Hepatocyte (in vitro differentiated cells): ENCODE results near the gene ME3.

Experiments
- EZH2 ChIP-seq: fragments of 200-600 bp; sonication (generic); IDR thresholded peaks from 2 replicates; pipeline ENCODE4 v1.6.1; 2016; ENCODE audit warnings: antibody characterized with exemption, mild to moderate bottlenecking, borderline replicate concordance
- TF ChIP-seq, protein P1 (sequence below): fragments of 200-600 bp; sonication (generic); IDR thresholded peaks from 2 replicates; pipeline ENCODE4 v1.5.1; 2016; ENCODE audit warnings: antibody characterized with exemption, mild to moderate bottlenecking; ENCODE audit not compliant: poor library complexity

- TF ChIP-seq, protein P1, sequence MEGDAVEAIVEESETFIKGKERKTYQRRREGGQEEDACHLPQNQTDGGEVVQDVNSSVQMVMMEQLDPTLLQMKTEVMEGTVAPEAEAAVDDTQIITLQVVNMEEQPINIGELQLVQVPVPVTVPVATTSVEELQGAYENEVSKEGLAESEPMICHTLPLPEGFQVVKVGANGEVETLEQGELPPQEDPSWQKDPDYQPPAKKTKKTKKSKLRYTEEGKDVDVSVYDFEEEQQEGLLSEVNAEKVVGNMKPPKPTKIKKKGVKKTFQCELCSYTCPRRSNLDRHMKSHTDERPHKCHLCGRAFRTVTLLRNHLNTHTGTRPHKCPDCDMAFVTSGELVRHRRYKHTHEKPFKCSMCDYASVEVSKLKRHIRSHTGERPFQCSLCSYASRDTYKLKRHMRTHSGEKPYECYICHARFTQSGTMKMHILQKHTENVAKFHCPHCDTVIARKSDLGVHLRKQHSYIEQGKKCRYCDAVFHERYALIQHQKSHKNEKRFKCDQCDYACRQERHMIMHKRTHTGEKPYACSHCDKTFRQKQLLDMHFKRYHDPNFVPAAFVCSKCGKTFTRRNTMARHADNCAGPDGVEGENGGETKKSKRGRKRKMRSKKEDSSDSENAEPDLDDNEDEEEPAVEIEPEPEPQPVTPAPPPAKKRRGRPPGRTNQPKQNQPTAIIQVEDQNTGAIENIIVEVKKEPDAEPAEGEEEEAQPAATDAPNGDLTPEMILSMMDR: no peak
- TF ChIP-seq EZH2: no peak
Observed at GRCh38 chr11:86670181-86670580, 2.2 kb downstream of the ME3 start.
